Bronchial epithelial cell (primary cell): ENCODE measurements around the gene MINDY4. TPM values are rescaled to one million over a fixed set of nuclear protein-coding genes. Genes with fewer than 3 reads are reported as not detected.
A peak's percentile ranks its signal among the peaks of the same experiment; 100 is the strongest.

Experiments
- DNase-seq: peaks from one replicate; pipeline ENCODE4 v3.0.0-alpha.2; 2010; ENCODE audit warnings: low read depth
- FAIRE-seq: peaks from 2 replicates; lab custom pipeline; 2011; peaks lifted over from hg19 to GRCh38; lab: Jason Lieb, UNC
- H3K27me3 ChIP-seq: 2 replicates; pipeline ENCODE4 v1.5.1; 2011; ENCODE audit warnings: low read length; ENCODE audit not compliant: control insufficient read depth, insufficient read depth
- H3K36me3 ChIP-seq: 2 replicates; pipeline ENCODE4 v1.5.1; 2011; ENCODE audit warnings: low read length; ENCODE audit not compliant: control insufficient read depth, insufficient read depth
- H3K4me3 ChIP-seq: 2 replicates; pipeline ENCODE4 v1.5.1; 2011; ENCODE audit warnings: mild to moderate bottlenecking, low read depth, low read length, control low read depth
- total RNA-seq: library from RNA; depleted of rRNA; stranded (reverse); fragments of >200 nt; gene quantifications from 2 replicates; pipeline ENCODE4 v1.2.1, GENCODE V29; 2014
- TF ChIP-seq, protein P1 (sequence below): IDR thresholded peaks from 2 replicates; pipeline ENCODE4 v1.5.1; 2011; ENCODE audit warnings: mild to moderate bottlenecking, moderate library complexity, low read length, control low read depth, inconsistent platforms; ENCODE audit not compliant: insufficient read depth, severe bottlenecking

MINDY4 gene
- total RNA-seq, 1 donor from 2014 or later = 1.1 TPM

DNA sequence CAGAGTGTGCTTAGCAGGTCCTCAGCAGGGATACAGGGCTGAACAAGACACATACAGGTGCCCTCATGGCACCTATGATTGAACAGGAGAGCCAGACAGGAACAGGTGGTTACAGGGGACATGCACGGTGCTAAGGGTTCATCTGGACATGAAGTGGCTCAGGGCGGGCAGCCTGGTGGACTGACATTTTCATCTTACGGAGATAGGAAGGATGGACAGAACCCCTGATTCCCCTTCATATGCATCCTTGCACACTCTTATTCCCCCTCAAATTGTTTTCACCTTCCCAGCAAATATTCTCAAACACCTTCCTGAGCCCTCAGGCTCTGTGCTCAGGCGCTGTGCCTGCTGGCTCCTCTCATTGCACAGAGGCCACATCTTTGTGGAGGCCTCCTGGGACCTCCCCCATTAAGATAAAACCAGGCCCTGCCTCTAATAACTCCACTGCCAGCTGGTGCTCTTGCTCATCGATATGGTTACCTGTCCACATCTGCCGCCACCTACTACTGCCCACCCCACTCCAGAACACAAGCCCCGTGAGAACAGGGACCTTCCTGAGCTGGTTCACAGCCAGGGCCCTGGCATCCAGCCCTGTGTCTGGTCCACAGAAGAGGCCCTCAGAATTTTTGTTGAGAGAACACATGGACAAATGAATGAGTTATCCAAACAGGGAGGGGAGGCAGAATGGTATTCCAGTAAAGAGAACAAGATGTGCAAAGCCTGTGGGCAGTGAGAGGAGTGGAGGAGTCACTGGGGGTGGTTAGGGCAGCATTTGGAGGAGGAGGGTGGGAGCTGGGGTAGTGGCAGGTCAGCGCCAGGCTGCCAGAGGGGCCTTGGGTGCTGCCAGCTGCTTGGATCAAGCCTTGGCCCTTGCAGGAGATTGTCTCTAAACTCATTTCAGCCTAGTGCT, 71.6 kb downstream of the MINDY4 start:
- H3K36me3 ChIP-seq = no peaks in the 10 kb centered on the region
- H3K27me3 ChIP-seq = no peaks in the 10 kb centered on the region
- TF ChIP-seq, protein P1, sequence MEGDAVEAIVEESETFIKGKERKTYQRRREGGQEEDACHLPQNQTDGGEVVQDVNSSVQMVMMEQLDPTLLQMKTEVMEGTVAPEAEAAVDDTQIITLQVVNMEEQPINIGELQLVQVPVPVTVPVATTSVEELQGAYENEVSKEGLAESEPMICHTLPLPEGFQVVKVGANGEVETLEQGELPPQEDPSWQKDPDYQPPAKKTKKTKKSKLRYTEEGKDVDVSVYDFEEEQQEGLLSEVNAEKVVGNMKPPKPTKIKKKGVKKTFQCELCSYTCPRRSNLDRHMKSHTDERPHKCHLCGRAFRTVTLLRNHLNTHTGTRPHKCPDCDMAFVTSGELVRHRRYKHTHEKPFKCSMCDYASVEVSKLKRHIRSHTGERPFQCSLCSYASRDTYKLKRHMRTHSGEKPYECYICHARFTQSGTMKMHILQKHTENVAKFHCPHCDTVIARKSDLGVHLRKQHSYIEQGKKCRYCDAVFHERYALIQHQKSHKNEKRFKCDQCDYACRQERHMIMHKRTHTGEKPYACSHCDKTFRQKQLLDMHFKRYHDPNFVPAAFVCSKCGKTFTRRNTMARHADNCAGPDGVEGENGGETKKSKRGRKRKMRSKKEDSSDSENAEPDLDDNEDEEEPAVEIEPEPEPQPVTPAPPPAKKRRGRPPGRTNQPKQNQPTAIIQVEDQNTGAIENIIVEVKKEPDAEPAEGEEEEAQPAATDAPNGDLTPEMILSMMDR = no peak
- H3K4me3 ChIP-seq = no peak overlapping the region
- no peak for DNase-seq
- no peak for FAIRE-seq

DNA sequence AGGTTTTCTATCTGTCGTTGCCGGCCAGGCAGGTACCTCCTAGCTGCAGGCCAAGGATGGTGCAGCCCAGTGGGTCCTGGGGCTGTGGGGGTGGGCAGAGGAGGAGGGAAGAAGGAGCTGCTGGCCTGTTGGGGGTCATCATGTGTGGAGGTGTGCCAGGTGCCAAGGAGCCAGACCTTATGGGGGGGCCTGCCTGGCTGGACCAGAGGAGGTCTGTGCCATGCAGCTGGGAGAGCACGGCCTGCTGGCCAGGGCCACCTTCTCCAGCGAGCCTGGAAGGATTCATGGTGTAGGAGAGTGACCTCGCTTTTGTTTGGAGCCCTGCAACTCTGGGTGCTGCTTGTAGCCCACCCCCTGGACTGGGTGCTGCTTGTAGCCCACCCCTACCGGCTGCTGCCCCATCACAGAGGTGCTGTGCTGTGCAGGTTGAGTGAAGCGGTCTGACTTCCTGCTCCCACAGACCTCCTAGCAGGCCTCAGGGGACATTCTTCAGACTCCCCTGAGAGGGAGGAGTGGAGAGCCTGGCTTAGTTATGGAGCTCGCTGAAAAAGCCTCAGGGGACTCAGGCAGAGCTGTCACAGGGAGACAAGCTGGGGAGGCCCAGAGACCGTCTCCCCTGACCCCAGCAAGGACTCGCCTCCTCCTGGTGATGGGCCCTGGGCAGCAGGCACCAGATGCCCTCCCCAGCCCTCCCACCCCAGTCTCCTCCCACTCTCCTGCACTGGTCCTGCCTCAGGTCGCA, 72.7 kb downstream of the MINDY4 start:
- no peak for FAIRE-seq
- DNase-seq = no peak
- no peaks in the 10 kb centered on the region for H3K27me3 ChIP-seq
- TF ChIP-seq, protein P1 = no peak
- H3K36me3 ChIP-seq = no peaks in the 10 kb centered on the region
- no peak overlapping the region for H3K4me3 ChIP-seq

DNA sequence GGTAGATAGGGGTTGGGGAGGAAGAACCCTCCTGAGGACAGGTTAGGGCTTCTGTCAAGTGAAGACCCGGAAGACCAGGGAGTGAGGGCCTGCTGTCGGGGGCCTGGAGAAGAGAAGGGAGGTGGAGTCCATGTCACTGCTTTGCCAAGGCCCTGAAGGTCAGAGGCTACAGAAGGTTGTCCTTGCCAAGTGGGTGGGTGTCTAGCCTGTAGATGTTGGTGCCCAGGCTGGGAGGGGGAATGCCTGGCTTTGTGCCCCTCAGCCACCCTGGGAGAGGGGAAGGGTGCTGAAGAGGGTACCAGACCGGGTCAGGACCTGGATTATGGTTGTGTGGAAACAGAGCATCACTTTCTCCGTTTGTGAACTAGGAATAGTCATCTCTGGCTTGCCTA, 73.3 kb downstream of the MINDY4 start:
- no peaks in the 10 kb centered on the region for H3K36me3 ChIP-seq
- no peak for FAIRE-seq
- TF ChIP-seq, protein P1 = no peak
- H3K27me3 ChIP-seq = peaks cover 1% of the 10 kb centered on the region
- no peak overlapping the region for H3K4me3 ChIP-seq
- no peak for DNase-seq

DNA sequence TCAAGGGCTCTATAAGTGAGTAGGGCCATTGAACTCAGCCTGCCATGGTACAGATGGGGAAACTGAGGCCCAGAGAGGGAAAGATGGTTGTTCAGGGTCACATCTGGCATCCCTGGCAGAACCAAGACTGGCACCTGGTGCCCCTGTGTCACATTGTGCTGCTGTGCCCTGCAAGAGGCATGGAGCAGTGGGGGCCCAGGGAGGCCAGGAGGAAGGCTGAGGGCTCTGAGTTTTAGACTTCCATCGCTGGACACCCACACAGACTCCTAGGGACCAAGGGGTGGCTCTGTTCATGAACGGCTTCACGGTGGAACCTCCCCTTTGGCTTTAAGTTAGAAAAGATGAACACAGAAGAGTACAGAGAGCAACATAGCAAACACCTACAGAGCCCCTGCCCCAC, 73.7 kb downstream of the MINDY4 start:
- DNase-seq = no peak
- H3K27me3 ChIP-seq = peaks cover 2% of the 10 kb centered on the region
- no peak overlapping the region for H3K4me3 ChIP-seq
- FAIRE-seq = peak; percentile 85
- no peaks in the 10 kb centered on the region for H3K36me3 ChIP-seq
- TF ChIP-seq, protein P1 = no peak

DNA sequence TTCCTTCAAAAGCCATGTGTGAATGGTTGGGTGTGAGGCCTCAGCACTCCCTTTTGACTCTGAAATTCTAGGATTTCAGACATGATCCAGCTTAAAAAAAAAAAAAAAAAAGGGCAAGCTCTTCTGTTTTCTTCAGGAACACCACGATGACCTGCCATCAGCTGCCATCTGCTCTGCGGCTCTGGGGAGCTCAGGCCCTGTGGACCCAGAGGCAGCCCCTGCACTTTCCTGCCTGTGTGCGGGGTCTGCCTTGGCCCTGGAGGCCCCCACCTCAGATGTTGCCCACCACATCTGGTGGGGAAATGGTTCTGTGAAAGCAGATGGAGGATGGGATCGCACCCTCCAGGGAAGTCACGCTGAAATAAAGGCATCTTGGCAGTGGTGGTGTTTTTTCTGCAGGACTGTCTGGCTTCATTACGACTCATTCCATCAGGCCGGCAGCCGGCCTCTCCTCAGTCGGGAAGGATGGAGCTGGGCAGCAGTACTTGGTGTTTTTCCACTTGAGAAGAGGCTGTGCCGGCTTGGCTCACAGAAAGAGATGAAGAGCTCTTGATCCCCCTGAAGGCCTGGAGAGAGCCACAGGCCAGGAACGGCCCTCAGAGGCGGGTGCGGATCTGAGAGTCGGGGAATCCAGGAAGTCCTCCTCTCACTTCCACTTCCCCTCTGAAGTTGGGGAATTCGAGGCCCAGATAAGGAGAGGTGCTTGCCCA, 74.4 kb downstream of the MINDY4 start:
- Histone ChIP-seq H3K36me3 (no peaks in the 10 kb centered on the region), H3K27me3 (peaks cover 2% of the 10 kb centered on the region), H3K4me3 (no peak overlapping the region)
- FAIRE-seq (no peak), DNase-seq (peak; percentile 20)
- TF ChIP-seq, protein P1 = no peak
